PC-3 (cell line): ENCODE results near the gene PPM1F. TPM values are rescaled to one million over a fixed set of nuclear protein-coding genes. Genes with fewer than 3 reads are reported as not detected.

Source experiments
- ATAC-seq: fragments of 200-7000 bp; cut with Tn5 transposase; 2 replicates; pipeline ENCODE4 v1.9.1; 2020; ENCODE audit warnings: mild to moderate bottlenecking, moderate library complexity
- BruUV-seq: library from RNA; stranded (reverse); fragments of 400-500 nt; replicated peaks from 2 replicates; lab custom pipeline; 2021; lab: Mats Ljungman, UMichigan
- CTCF ChIA-PET: fragments of 300-600 bp; sonication (Branson Sonifier 250); formaldehyde crosslinking; loops from one replicate; lab custom pipeline; 2022; ENCODE audit warnings: antibody characterized with exemption; lab: Charles Lee
- POLR2A ChIA-PET: fragments of 300-600 bp; sonication (Branson Sonifier 250); formaldehyde crosslinking; loops from one replicate; lab custom pipeline; 2022; ENCODE audit warnings: antibody characterized with exemption; ENCODE audit not compliant: unreplicated experiment; lab: Charles Lee
- DNase-seq: peaks from one replicate; pipeline ENCODE4 v3.0.0-alpha.2; 2015
- H2AFZ ChIP-seq: fragments of 300-600 bp; sonication (generic); 2 replicates; pipeline ENCODE4 v1.6.0; 2016; ENCODE audit warnings: antibody characterized with exemption, low read length
- H3F3A ChIP-seq: fragments of 300-600 bp; sonication (generic); one replicate; pipeline ENCODE4 v1.6.0; 2017; ENCODE audit warnings: antibody characterized with exemption, low read length, control low read depth, mild to moderate bottlenecking; ENCODE audit not compliant: unreplicated experiment
- H3K27ac ChIP-seq: fragments of 300-600 bp; sonication (generic); 2 replicates; pipeline ENCODE4 v1.5.1; 2016; ENCODE audit warnings: mild to moderate bottlenecking, low read length
- H3K27me3 ChIP-seq: fragments of 300-600 bp; sonication (generic); 2 replicates; pipeline ENCODE4 v1.6.1; 2016; ENCODE audit warnings: low read length, mixed read lengths
- H3K36me3 ChIP-seq: fragments of 300-600 bp; sonication (generic); 2 replicates; pipeline ENCODE4 v1.6.1; 2016; ENCODE audit warnings: low read depth, mixed run types, low read length, mixed read lengths
- H3K4me1 ChIP-seq: fragments of 300-600 bp; sonication (generic); 2 replicates; pipeline ENCODE4 v1.5.1; 2016; ENCODE audit warnings: low read length; ENCODE audit not compliant: insufficient read depth
- H3K4me2 ChIP-seq: fragments of 300-600 bp; sonication (generic); 2 replicates; pipeline ENCODE4 v1.6.0; 2016; ENCODE audit warnings: low read length
- H3K4me3 ChIP-seq: fragments of 300-600 bp; sonication (generic); 2 replicates; pipeline ENCODE4 v1.5.1; 2016; ENCODE audit warnings: mild to moderate bottlenecking, low read length, mixed read lengths
- H3K79me2 ChIP-seq: fragments of 300-600 bp; sonication (generic); 2 replicates; pipeline ENCODE4 v1.6.1; 2017; ENCODE audit warnings: low read length, mixed read lengths
- H3K9ac ChIP-seq: fragments of 300-600 bp; sonication (generic); 2 replicates; pipeline ENCODE4 v1.6.0; 2016; ENCODE audit warnings: mild to moderate bottlenecking, low read length
- H3K9me2 ChIP-seq: fragments of 300-600 bp; sonication (generic); replicated peaks from 2 replicates; pipeline ENCODE4 v1.6.1; 2016; ENCODE audit warnings: mixed run types, low read length, mixed read lengths
- H3K9me3 ChIP-seq: fragments of 300-600 bp; sonication (generic); 2 replicates; pipeline ENCODE4 v1.6.1; 2016; ENCODE audit warnings: low read length, mixed read lengths
- H4K20me1 ChIP-seq: fragments of 300-600 bp; sonication (generic); 2 replicates; pipeline ENCODE4 v1.6.1; 2016; ENCODE audit warnings: low read length, mixed read lengths
- CTCF ChIP-seq: fragments of 300-600 bp; sonication (generic); conservative IDR thresholded peaks from 2 replicates; pipeline ENCODE4 v1.5.1; 2017; ENCODE audit warnings: antibody characterized with exemption, low read depth, mild to moderate bottlenecking, low read length
- EZH2 ChIP-seq: fragments of 300-600 bp; sonication (generic); IDR thresholded peaks from one replicate; pipeline ENCODE4 v1.6.1; 2017; ENCODE audit warnings: antibody characterized with exemption, mild to moderate bottlenecking, low read length; ENCODE audit not compliant: unreplicated experiment
- EZH2phosphoT487 ChIP-seq: fragments of 300-600 bp; sonication (generic); IDR thresholded peaks from 2 replicates; pipeline ENCODE4 v1.6.1; 2018; ENCODE audit warnings: mild to moderate bottlenecking, antibody characterized with exemption, low read length, borderline replicate concordance
- intact Hi-C: fragments of 100-400 bp; cut with micrococcal nuclease; formaldehyde crosslinking; loops from 2 replicates; pipeline ENCODE4 v1.9.0; 2023
- total RNA-seq: library from RNA; depleted of rRNA; stranded (reverse); fragments of >200 nt; gene quantifications from 2 replicates; pipeline ENCODE4 v1.2.3, GENCODE V29; 2014

PPM1F gene
- total RNA-seq, 1 experiment from 2014 or later: 40.4 TPM

DNA sequence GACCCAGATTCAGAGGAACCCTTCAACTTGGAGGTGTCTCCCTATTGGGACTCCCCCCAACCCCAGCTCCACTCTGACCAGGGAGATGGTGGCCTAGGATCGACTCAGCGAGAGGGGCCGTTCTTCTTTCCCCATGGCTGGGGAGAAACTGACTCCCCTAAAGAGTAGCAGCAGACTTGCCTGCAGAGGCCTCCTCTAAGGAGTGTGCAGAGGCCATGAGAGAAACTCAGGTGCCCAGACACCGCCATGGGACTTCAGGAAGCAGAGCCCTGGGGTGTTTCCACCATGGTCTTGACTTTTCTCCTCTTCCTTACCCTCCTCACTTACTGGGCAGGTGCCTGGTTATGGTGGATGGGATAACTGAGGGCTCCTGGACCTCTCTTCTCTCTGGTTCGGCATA lies 32.6 kb upstream of the PPM1F start:
- ATAC-seq (no peak), DNase-seq (no peak)
- H3K9ac ChIP-seq: no peak overlapping the region
- H3K79me2 ChIP-seq: peaks cover 24% of the 10 kb centered on the region
- no peak overlapping the region for H3K4me2 ChIP-seq
- no peaks in the 10 kb centered on the region for H3K4me1 ChIP-seq
- ChIA-PET POLR2A (no interaction called here), CTCF (no interaction called here)
- H2AFZ ChIP-seq: no peak overlapping the region
- intact Hi-C loops: no loop called here
- BruUV-seq: no TSS peak
- no peaks in the 10 kb centered on the region for H3K9me2 ChIP-seq
- H3K4me3 ChIP-seq: no peak overlapping the region
- no peaks in the 10 kb centered on the region for H3F3A ChIP-seq
- H4K20me1 ChIP-seq: no peaks in the 10 kb centered on the region
- no peak overlapping the region for H3K27ac ChIP-seq
- TF ChIP-seq CTCF (no peak), EZH2phosphoT487 (no peak), EZH2 (no peak)
- no peaks in the 10 kb centered on the region for H3K9me3 ChIP-seq
- H3K27me3 ChIP-seq: no peaks in the 10 kb centered on the region
- H3K36me3 ChIP-seq: no peaks in the 10 kb centered on the region

- Histone ChIP-seq H3K4me1 (no peaks in the 10 kb centered on the region), H3K27me3 (no peaks in the 10 kb centered on the region), H2AFZ (no peak overlapping the region), H3K4me2 (no peak overlapping the region), H3K36me3 (no peaks in the 10 kb centered on the region), H3K27ac (no peak overlapping the region), H3K9me2 (no peaks in the 10 kb centered on the region), H3K9ac (no peak overlapping the region), H3K4me3 (no peak overlapping the region), H3K9me3 (no peaks in the 10 kb centered on the region), H3K79me2 (peaks cover 24% of the 10 kb centered on the region), H3F3A (no peaks in the 10 kb centered on the region), H4K20me1 (no peaks in the 10 kb centered on the region)
- CTCF ChIA-PET: no interaction called here
- intact Hi-C loops: no loop called here
- ATAC-seq (no peak), DNase-seq (peak; percentile 28)
- BruUV-seq: no TSS peak
- POLR2A ChIA-PET: no interaction called here
- TF ChIP-seq EZH2: no peak
- peak; percentile 48; the same call in 1 of the 2 replicates for TF ChIP-seq CTCF
- no peak for TF ChIP-seq EZH2phosphoT487
Observed at GRCh38 chr22:21984793-21985192, 32.1 kb upstream of the PPM1F start.

DNA sequence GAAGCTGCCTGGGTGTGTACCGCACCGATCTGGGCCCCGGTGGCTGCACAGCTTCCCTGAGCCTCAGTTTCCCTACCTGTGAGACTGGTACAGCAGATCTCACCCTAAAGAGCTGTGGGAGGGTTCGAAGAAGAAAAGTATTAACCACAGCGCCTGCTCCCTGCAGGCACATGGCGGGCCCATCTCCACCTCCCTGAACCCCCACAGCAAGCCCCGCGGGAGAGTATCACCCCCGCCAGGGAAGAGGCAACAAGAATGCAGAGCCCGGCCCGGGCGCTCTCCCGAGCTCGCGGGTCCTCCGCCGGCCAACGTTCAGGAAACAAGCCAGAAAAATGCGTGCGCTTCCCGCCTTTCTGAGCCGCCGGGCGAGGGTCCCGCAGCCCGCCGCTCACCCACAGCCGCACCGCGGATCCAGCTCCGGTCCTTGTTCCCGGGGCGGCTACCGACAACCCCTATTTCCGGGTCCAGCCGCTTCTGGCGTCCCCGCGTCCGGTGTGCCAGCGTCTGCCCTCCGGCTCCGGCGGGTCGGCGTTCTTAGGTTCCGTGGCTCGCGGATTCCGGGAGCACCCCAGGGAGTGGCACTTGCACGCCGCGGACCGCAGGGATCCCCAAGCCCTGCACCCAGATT lies 29.8 kb upstream of the PPM1F start, which contains the start of gene TOP3B:
TSS of gene TOP3B (minus strand) at position 450 of the 628 bp plus-strand sequence. CDS start 7,078 bp downstream, outside the sequence.
- Histone ChIP-seq H4K20me1 (no peaks in the 10 kb centered on the region), H2AFZ (peak within 1 kb of the TSS; percentile 92), H3K27me3 (no peaks in the 10 kb centered on the region), H3K4me2 (peak within 1 kb of the TSS; percentile 98), H3K36me3 (no peaks in the 10 kb centered on the region), H3K4me3 (peak within 1 kb of the TSS; percentile 98), H3K9me3 (no peaks in the 10 kb centered on the region), H3K4me1 (no peaks in the 10 kb centered on the region), H3K9ac (peak within 1 kb of the TSS; percentile 94), H3K79me2 (peaks cover 29% of the 10 kb centered on the region), H3F3A (no peaks in the 10 kb centered on the region), H3K27ac (no peak within 1 kb of the TSS), H3K9me2 (no peaks in the 10 kb centered on the region)
- intact Hi-C loops: no loop called here
- ATAC-seq: peak; percentile 87
- TF ChIP-seq EZH2phosphoT487: no peak
- no peak for TF ChIP-seq CTCF
- no peak for TF ChIP-seq EZH2
- ChIA-PET POLR2A (interaction anchor here (0.6 kb wide), 1 partner anchor 67 kb away, joined by 6 read pairs; no protein-coding TSS in a partner anchor), CTCF (interaction anchor here (0.6 to 2.3 kb wide), 5 partner anchors 10 to 1065 kb away, joined by 3 to 9 read pairs (median 5); no protein-coding TSS in a partner anchor)
- peak; percentile 71 for DNase-seq
- BruUV-seq: TSS peak; percentile 76
